ENCODE data around the gene ABLIM3.
"Not testable (repeated sequence)": the region's sequence is repeated elsewhere in the genome, so short reads cannot be mapped to it uniquely, and the experiment has no call there.

Gene ABLIM3

DNA sequence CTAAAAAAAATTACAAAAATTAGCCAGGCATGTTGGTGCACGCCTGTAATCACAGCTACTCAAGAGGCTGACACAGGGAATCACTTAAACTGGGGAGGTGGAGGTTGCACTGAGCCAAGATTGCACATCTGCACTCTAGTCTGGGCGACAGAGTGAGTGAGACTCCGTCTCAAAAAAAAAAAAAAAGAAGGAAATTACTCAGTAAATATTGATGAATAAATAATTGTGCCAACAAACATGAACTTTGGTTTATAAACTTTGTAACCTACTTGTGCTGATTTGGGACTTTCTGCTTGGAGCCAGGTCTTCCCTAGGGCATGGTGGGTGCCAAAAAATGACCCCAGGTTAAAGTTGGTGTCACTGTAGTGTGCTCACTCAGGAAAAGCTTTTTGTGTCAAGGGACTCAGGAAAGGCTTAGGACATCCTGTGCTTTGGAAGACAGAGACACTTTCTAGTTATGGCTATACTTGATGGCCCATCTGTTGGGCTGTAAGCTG is 19.0 kb downstream of the ABLIM3 start:
- DNase-seq = no peak

DNA sequence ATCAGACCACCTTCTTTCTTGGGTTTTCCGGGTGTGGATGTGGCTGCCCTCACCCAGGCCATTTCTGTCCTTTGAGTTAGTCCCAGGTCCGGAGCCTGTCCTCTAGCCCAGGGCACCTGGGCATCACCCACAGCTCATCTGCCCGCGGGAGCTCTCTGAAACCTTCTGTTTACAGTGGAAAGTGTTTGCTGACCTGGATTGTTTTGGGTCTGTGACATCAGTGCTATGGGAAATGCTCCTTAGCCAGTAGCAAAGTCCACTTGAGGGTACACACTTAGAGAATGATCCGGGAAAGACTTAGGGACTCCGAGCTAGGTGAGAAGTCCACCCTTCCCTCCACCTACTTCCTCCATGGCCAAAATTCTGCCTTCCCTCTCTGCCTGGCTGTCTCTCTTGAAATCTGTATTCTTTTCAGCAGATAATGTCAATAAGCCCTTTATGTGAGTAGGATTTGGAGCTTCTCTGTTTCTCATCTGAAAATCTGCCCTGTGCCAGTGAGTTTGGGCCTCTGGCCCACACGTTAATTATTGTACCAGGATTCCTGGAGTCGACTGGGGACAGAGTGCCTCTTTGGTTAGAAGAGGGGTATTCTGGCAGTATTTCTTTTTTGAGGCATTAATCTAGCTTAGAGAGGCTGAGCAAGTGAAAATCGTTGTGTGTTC is 19.9 kb downstream of the ABLIM3 start:
- DNase-seq = no peak

DNA sequence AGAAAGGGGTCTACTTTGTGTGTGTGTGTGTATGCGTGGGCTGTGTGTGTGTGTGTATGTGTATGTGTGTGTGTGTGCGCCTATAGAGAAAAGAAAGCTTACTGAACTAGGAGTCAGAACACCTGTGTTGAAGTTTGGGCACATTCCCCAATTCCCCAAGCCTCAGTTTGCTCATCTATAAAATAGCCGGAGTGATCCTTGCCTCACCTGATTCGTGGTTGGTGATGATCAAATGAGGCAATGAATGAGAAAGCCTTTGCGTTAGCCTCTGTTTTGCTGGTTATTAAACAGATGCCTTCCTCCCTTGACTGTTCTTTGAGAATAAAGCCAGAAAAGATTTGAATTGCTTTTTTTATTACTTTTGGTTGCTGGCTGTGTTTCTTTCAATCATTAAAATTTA is 20.6 kb downstream of the ABLIM3 start:
- DNase-seq = no peak

GRCh38 chr5:149162401-149163084 is 21.2 kb downstream of the ABLIM3 start:
- no peak for DNase-seq

DNA sequence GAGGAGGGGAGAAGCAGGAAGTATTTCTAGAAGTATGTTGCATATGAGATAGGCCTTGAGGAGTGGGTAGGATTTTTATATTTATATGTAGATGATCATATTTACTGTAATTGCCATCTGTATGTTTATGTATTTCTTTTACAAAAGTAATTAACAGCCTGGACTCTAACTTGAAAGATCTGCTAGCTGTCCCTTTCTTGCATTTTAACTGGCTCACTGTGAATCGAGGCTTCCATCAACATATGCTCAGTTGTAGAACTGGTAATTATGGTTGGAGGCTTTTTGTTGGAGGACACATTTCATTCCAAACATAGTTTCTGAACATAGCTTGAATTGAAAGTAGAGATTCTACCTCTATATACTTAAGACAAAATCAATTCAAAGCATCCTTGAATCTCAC is 23.4 kb downstream of the ABLIM3 start:
- no peak for DNase-seq

- DNase-seq = no peak
Measured at GRCh38 chr5:149166128-149166527, 24.8 kb downstream of the ABLIM3 start.

GRCh38 chr5:149166591-149167100 is 25.4 kb downstream of the ABLIM3 start:
- no peak for DNase-seq

DNA sequence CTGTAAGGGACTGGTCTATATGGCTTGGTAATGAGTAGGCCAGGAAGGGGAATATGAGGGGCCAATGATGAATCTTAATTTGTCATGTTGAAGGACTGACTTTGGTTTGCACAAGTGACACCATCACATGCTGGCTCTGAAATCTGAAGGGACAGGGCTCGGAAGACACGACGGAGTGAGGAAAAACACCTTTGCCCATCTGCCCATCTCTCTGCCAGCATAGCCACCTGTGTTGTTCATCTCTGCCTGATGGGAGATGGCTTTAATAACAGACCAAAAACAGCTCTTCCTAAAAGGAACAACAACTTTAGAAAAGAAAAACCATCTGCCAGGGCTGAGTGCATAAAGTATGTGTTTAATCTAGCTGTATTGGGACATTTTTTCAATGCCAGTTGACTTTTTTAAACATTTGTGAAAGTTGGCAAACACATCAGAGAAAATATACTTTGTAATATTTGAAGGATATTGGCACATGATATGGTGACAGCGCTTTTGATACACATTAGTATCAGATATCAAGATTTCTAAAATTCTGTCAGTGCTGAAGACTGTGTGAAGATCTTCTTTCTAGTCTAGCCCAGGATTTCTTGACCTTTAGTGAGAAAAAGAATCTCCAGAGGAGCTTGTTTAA is 27.1 kb downstream of the ABLIM3 start:
- DNase-seq = no peak

GRCh38 chr5:149170299-149170698 is 29.0 kb downstream of the ABLIM3 start:
- no peak for DNase-seq

- DNase-seq = no peak
Measured at GRCh38 chr5:149172261-149172660, 31.0 kb downstream of the ABLIM3 start.

DNA sequence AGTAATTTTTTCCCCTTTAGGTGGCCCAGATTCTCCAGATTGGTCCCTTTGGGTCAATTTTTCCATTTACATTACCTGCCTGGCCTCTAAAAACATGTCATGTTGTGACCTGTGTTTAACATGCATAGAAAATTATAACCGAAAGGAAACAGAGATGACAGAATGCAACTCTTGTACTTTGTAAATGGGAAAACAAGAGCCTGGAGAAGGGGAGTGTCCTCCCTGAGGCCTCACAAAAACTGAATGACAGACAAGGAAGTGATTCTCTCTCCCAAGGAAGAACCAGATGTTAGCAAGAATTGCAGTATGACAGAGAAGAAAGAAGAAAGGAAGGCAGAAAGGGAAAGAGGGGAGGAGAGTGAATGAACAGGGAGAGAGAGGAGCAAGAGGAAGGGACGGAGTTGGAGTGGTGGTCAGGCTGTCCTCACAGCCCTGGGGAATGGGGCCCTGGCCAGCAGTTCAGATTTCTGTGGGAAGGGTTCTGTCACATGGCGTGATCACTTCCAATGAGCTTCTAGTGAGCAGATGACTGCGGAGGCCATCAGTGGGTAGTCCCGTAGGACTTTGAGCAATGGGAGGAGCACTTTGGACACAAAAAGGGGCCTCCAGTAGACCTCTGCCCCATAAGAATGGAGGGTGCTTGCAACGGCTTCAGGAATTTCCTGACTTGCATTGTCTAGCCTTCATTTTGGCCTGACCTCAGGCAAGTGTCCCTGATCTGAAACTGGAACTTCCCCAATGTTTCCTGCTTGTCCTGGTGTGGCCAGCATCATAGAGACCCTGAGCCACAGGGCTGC is 31.6 kb downstream of the ABLIM3 start:
- DNase-seq = no peak

DNA sequence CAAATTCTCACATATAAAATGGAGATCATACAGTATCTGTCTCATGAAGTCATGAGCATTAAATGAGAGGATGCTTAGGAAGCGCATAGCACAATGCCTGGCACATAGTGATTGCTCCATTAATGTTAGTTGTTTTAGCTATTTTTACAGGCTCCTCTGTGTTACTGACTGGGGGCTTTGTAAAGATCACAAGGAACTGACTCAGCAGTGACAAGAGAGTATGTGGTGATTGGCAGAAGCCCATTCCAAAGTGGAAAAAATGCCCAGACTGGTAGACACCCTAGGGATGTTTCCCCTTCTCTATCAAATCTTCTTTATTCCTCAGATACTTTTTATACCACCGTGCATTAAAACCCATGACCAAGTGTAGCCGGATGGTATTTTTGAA is 33.5 kb downstream of the ABLIM3 start:
- DNase-seq = no peak

DNA sequence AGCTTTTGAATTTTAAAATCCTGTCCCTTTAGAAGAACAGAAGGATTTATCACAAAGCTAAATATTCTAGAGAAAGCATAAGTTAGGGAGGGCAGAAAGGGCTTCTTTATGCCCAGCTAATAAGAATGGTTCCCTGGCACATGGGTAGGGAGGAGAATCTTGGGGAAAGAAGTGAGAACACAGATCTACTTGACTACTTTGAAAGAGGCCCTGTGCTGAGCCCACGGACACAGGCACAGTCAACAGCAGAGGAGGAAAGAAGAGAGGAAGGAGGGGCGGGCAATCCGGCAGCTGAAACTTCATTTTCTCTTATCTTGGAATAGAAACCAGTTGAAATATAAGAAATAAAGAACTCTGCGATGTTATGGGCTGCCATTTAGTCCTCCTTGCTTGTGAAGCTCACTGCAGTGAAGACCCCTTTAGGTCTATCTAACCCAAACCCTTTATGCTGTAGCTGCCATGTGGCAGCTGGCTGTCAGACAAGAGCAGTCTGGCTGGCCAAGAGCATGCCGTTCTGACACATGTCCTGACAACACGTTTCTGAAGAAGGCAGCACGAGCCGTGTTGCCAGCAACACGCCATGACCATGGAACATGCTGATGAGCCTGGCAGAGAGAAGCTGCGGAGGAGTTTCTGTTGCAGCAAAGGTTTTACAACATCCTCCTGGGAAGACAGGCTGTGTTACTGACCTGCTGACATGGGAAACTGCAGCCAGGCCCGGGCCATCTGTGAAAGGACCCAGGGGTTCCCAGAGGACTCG is 34.2 kb downstream of the ABLIM3 start:
- DNase-seq = no peak

- DNase-seq = no peak
Measured at GRCh38 chr5:149177339-149177843, 36.1 kb downstream of the ABLIM3 start.

DNA sequence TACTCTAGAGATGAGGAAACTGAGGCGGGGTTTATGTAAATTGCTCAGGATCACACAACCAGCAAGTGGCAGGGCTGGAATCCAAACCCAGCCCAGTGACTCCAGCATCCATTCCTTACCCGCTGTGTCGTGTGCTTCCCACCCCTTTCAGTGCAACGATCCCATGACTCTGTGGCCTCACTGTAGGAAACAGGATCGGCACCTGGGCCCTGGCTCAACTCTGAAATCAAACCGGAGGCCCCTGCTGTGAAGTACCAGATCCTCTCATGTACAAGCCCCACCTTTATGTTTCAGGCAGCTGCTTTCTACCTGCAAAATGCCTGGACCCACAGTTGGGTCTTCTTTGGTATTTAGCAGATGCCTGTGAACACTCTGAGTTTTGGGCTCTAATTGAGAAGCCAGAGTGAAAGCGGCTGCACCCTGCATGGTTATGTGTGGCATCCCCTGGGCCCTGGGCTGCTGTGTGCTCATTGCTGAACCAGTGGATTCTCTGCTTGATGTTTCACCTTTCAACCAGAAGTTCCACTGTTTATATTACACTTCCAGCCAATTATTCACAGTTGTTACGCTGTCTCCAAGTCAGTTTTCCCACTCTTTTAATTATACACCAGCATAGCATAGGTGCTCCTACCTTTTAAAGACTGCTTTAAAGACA is 36.7 kb downstream of the ABLIM3 start:
- no peak for DNase-seq

DNA sequence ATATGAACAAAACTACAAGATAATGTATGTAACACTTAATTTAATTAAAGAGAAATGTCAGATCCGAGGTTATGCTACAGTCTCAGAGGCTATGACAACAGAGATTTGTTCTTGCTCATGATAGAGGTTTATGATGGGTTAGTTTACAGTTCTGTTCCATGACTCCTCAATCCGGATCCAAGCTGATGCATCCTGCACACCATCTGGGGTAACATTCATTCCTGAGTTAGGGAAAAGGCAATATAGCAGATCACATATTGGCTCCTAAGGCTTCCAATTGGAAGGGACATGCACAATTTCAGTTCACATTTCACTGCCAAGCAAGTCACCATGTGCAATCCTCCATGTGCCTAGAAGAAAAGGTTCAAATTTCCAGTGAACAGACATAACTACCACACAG is 40.4 kb downstream of the ABLIM3 start:
- no peak for DNase-seq

- DNase-seq = no peak
Measured at GRCh38 chr5:149182241-149182640, 40.9 kb downstream of the ABLIM3 start.

DNA sequence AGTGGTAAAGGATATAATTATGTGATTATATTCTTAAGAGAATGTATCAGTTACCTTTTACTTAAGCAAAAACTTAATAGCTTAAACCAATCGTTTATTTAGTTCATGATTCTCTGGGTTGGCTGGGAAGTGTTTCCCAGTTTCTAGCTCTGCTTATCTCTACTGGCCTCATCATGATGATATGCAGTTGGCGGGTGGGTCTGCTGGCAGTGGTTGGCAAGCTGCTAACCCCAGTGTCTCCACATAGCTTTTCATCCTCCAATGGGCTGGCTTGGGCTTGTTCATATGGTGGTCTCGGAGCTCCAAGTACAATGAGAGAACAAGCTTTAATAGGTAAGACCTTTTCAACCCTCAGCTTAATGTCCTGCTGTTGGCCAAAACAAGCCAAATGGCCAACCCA is 43.8 kb downstream of the ABLIM3 start:
- DNase-seq = no peak

- no peak for DNase-seq
Measured at GRCh38 chr5:149186506-149186905, 45.2 kb downstream of the ABLIM3 start.

DNA sequence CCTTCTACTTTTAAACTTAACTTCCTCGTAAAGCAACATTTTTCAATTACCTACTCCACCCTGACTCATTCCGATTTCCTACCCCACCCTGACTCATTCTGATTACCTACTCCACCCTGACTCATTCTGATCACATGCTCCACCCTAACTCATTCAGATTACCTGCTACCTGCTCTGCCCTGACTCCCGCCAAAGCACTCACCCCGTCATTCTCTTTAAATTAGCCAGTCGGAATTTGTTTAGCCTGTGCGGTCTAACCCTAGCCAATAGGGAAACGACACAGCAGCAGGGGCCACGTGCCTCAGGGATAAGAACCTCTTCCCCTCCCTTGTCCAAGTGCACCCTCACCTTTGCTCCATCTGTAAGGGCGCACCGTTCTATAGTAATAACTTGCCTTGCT is 46.3 kb downstream of the ABLIM3 start:
- not testable (repeated sequence) for DNase-seq

GRCh38 chr5:149188383-149188782 is 47.1 kb downstream of the ABLIM3 start:
- DNase-seq = no peak

Data from central memory CD4-positive, alpha-beta T cell (primary cell).